Endothelial cell (in vitro differentiated cells): ENCODE results near the gene NCBP2. TPM values are rescaled to one million over a fixed set of nuclear protein-coding genes. Genes with fewer than 3 reads are reported as not detected.

Experiments used
- DNase-seq: peaks from one replicate; pipeline ENCODE4 v3.0.0; 2021; ENCODE audit warnings: low spot score
- H3K27ac Mint-ChIP-seq: one replicate; pipeline ENCODE4 v1.8.0; 2021; ENCODE audit warnings: mixed read lengths, inconsistent platforms; ENCODE audit not compliant: unreplicated experiment
- H3K27me3 Mint-ChIP-seq: one replicate; pipeline ENCODE4 v1.8.0; 2021; ENCODE audit warnings: mild to moderate bottlenecking, moderate library complexity, mixed read lengths, inconsistent platforms; ENCODE audit not compliant: unreplicated experiment
- H3K36me3 Mint-ChIP-seq: one replicate; pipeline ENCODE4 v1.8.0; 2021; ENCODE audit warnings: mild to moderate bottlenecking, low read depth, mixed read lengths, inconsistent platforms; ENCODE audit not compliant: unreplicated experiment
- H3K4me1 Mint-ChIP-seq: one replicate; pipeline ENCODE4 v1.8.0; 2021; ENCODE audit warnings: mild to moderate bottlenecking, mixed read lengths, inconsistent platforms; ENCODE audit not compliant: unreplicated experiment
- H3K4me3 Mint-ChIP-seq: one replicate; pipeline ENCODE4 v1.8.0; 2021; ENCODE audit warnings: mild to moderate bottlenecking, mixed read lengths, inconsistent platforms; ENCODE audit not compliant: unreplicated experiment
- H3K9me3 Mint-ChIP-seq: one replicate; pipeline ENCODE4 v1.8.0; 2021; ENCODE audit warnings: mixed read lengths, inconsistent platforms; ENCODE audit not compliant: unreplicated experiment
- CTCF ChIP-seq: fragments of 200-600 bp; sonication (generic); IDR thresholded peaks from one replicate; pipeline ENCODE4 v1.5.0; 2021; ENCODE audit warnings: antibody characterized with exemption; ENCODE audit not compliant: unreplicated experiment
- total RNA-seq: library from RNA; stranded (reverse); fragmentation: NEBNext Ultra II Directional; extraction: Animal tissue kit (Norgen Biotek cat#: 25700); gene quantifications from one replicate; pipeline ENCODE4 v1.2.1, GENCODE V29; 2021; ENCODE audit not compliant: unreplicated experiment

NCBP2 gene
- total RNA-seq, 1 donor from 2014 or later: 61.0 TPM

GRCh38 chr3:196965804-196966173 lies 23.5 kb upstream of the NCBP2 start:
- DNase-seq: no peak
- peaks cover 22% of the 10 kb centered on the region for H3K27me3 Mint-ChIP-seq
- no peak overlapping the region for H3K4me3 Mint-ChIP-seq
- H3K4me1 Mint-ChIP-seq: peaks cover 10% of the 10 kb centered on the region
- no peaks in the 10 kb centered on the region for H3K9me3 Mint-ChIP-seq
- H3K36me3 Mint-ChIP-seq: peaks cover 19% of the 10 kb centered on the region
- no peak overlapping the region for H3K27ac Mint-ChIP-seq
- no peak for TF ChIP-seq CTCF

- H3K27me3 Mint-ChIP-seq: peaks cover 17% of the 10 kb centered on the region
- no peak overlapping the region for H3K27ac Mint-ChIP-seq
- H3K4me3 Mint-ChIP-seq: no peak overlapping the region
These were observed 22.9 kb upstream of the NCBP2 start for GRCh38 chr3:196965112-196965803.

GRCh38 chr3:196963631-196963953 lies 21.3 kb upstream of the NCBP2 start:
- Mint-ChIP-seq H3K4me3 (no peak overlapping the region), H3K9me3 (no peaks in the 10 kb centered on the region), H3K36me3 (peaks cover 10% of the 10 kb centered on the region), H3K27ac (no peak overlapping the region), H3K27me3 (peaks cover 13% of the 10 kb centered on the region), H3K4me1 (peaks cover 13% of the 10 kb centered on the region)
- no peak for DNase-seq
- no peak for TF ChIP-seq CTCF

More at GRCh38 chr3:196965112-196965803, 22.9 kb upstream of the NCBP2 start:
- no peak for DNase-seq
- no peaks in the 10 kb centered on the region for H3K9me3 Mint-ChIP-seq
- TF ChIP-seq CTCF: no peak
- H3K4me1 Mint-ChIP-seq: peaks cover 7% of the 10 kb centered on the region
- peaks cover 13% of the 10 kb centered on the region for H3K36me3 Mint-ChIP-seq

GRCh38 chr3:196962930-196963630 lies 20.8 kb upstream of the NCBP2 start:
- peaks cover 13% of the 10 kb centered on the region for H3K4me1 Mint-ChIP-seq
- H3K4me3 Mint-ChIP-seq: no peak overlapping the region
- H3K9me3 Mint-ChIP-seq: no peaks in the 10 kb centered on the region
- DNase-seq: no peak
- H3K36me3 Mint-ChIP-seq: peaks cover 10% of the 10 kb centered on the region
- no peak overlapping the region for H3K27ac Mint-ChIP-seq
- no peak for TF ChIP-seq CTCF
- peaks cover 12% of the 10 kb centered on the region for H3K27me3 Mint-ChIP-seq
